Effector memory CD8-positive, alpha-beta T cell (primary cell): Measurements from ENCODE around the gene PCDHB14.
"Not testable (repeated sequence)": the region's sequence is repeated elsewhere in the genome, so short reads cannot be mapped to it uniquely, and the experiment has no call there.

Experiments used
- ATAC-seq: fragments of 150-1000 bp; cut with Tn5 transposase; replicated peaks from 2 replicates; pipeline ENCODE4 v1.10.0; 2021; ENCODE audit warnings: mild to moderate bottlenecking, moderate library complexity
- DNase-seq, 3 experiments: peaks; one replicate each; pipeline ENCODE4 v3.0.0; 2021
- H3K27ac Mint-ChIP-seq, 2 donors: one replicate each; pipeline ENCODE4 v1.8.0; 2022; ENCODE audit warnings: mild to moderate bottlenecking in 2 of 2, mixed read lengths in 2 of 2, moderate library complexity in 2 of 2
- H3K27me3 Mint-ChIP-seq, 2 donors: one replicate each; pipeline ENCODE4 v1.8.0; 2022; ENCODE audit warnings: mixed read lengths in 2 of 2
- H3K36me3 Mint-ChIP-seq: one replicate; pipeline ENCODE4 v1.8.0; 2022; ENCODE audit warnings: mild to moderate bottlenecking, moderate library complexity, mixed read lengths; ENCODE audit not compliant: insufficient read depth
- H3K4me1 Mint-ChIP-seq, 2 donors: one replicate each; pipeline ENCODE4 v1.8.0; 2022; ENCODE audit warnings: low read depth in 2 of 2, mixed read lengths in 2 of 2
- H3K4me3 Mint-ChIP-seq, 2 donors: one replicate each; pipeline ENCODE4 v1.8.0; 2022; ENCODE audit warnings: mild to moderate bottlenecking in 2 of 2, mixed read lengths in 2 of 2, moderate library complexity in 2 of 2
- H3K9me3 Mint-ChIP-seq, 2 donors: one replicate each; pipeline ENCODE4 v1.8.0; 2022; ENCODE audit warnings: mixed read lengths in 2 of 2
- total RNA-seq, 9 experiments: gene quantifications; one replicate each; lab custom pipeline; 2026; lab: John Stamatoyannopoulos, UW

Gene PCDHB14
- 0 to 0.33 (median 0.12) reads per million in 9 experiments for total RNA-seq

DNA sequence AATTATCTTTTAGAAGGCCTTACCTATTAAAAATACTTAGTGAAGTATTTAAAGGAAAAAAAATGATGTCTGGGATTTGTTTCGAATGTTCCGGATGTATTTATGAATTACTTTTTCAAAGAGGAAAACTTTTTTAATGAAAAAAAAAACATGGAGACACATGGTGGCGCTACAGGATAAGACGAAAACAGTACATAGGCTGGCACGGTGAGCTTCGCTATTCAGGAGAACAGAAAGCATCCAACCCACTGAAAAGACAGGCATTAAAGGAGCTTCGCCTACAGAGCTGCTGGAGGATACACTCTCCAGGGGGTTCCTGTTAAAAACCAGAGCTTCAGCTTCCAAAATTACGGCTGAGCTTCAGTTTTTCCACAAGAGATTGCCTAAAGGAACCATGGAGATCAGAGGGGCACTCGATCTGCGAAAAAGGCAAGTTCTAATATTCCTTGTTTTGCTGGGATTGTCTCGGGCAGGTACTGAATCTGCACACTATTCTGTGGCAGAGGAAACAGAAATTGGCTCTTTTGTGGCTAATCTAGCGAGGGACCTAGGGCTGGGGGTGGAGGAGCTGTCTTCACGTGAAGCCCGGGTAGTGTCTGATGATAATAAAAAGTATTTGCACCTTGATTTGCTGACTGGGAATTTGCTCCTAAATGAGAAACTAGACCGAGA, at the start of gene PCDHB14:
TSS of gene PCDHB14 (plus strand) at position 232 of the 672 bp plus-strand sequence. CDS start at position 395, 163 bp downstream.
- Mint-ChIP-seq H3K27ac (no peak within 1 kb of the TSS), H3K9me3 (no peaks in the 10 kb centered on the region), H3K4me3 (peak within 1 kb of the TSS; percentile 25 to 34), H3K36me3 (no peaks in the 10 kb centered on the region), H3K4me1 (no peaks in the 10 kb centered on the region), H3K27me3 (peaks cover 36 to 58% of the 10 kb centered on the region in 2 donors)
- no peak for DNase-seq
- ATAC-seq = no peak

DNA sequence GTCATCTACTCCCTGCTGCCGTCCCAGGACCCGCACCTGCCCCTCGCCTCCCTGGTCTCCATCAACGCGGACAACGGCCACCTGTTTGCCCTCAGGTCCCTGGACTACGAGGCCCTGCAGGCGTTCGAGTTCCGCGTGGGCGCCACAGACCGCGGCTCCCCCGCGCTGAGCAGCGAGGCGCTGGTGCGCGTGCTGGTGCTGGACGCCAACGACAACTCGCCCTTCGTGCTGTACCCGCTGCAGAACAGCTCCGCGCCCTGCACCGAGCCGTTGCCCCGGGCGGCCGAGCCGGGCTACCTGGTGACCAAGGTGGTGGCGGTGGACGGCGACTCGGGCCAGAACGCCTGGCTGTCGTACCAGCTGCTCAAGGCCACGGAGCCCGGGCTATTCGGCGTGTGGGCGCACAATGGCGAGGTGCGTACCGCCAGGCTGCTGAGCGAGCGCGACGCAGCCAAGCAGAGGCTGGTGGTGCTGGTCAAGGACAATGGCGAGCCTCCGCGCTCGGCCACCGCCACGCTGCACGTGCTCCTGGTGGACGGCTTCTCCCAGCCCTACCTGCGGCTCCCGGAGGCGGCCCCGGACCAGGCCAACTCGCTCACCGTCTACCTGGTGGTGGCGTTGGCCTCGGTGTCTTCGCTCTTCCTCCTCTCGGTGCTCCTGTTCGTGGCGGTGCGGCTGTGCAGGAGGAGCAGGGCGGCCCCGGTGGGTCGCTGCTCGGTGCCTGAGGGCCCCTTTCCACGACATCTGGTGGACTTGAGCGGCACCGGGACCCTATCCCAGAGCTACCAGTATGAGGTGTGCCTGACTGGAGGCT, 48.6 kb upstream of the PCDHB14 start:
- not testable (repeated sequence) for H3K36me3 Mint-ChIP-seq, H3K9me3 Mint-ChIP-seq, H3K4me1 Mint-ChIP-seq, H3K4me3 Mint-ChIP-seq, ATAC-seq, H3K27ac Mint-ChIP-seq, DNase-seq
- H3K27me3 Mint-ChIP-seq = peaks cover 10 to 23% of the 10 kb centered on the region in 2 donors

DNA sequence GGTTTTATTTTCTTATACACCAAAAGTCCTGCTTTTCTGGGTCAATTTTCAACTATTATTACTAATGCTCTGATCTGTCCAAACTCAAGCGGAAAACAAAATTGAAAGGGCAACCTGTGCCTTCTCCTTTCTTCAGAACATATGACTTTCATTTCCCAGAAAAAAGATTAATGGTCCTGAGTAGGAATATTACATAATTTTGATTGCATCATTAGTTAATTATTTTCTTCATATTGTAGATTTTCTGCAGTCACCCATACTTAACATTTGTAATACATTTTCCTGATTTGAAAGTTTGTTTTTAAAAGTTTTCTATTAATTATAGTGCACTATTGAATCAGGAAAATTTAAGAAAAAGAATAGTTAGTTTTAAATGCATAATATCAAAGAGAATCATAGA, 47.2 kb upstream of the PCDHB14 start:
- H3K4me3 Mint-ChIP-seq = no peak overlapping the region
- no peak for ATAC-seq
- H3K9me3 Mint-ChIP-seq = peaks cover 0 to 7% of the 10 kb centered on the region in 2 donors
- DNase-seq = no peak
- peaks cover 8% of the 10 kb centered on the region for H3K36me3 Mint-ChIP-seq
- H3K27ac Mint-ChIP-seq = no peak overlapping the region
- H3K27me3 Mint-ChIP-seq = peaks cover 10 to 13% of the 10 kb centered on the region in 2 donors
- H3K4me1 Mint-ChIP-seq = peaks cover 4 to 7% of the 10 kb centered on the region in 2 donors

DNA sequence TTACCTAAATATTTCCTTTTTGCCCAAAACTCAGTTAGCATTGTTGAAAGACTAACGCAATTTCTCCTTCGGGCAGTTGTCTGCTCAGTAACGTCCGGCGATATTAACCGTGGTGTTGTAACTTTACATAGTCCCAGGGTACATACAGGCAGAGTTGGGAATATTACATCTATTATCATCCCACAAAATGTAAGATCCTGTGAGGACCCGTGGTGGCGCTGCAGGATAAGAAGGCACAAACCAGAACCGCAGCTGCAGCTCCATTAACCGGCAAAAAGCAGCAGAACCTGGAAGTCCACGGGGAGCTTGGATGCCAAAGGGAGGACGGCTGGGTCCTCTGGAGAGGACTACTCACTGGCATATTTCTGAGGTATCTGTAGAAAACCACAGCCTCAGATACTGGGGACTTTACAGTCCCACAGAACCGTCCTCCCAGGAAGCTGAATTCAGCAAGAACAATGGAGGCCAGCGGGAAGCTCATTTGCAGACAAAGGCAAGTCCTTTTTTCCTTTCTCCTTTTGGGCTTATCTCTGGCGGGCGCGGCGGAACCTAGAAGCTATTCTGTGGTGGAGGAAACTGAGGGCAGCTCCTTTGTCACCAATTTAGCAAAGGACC, 45.5 kb upstream of the PCDHB14 start, which contains the start of gene PCDHB8:
TSS of gene PCDHB8 (plus strand) at position 214 of the 615 bp plus-strand sequence. CDS start at position 459, 245 bp downstream.
- not testable (repeated sequence) for H3K4me1 Mint-ChIP-seq, H3K27ac Mint-ChIP-seq, H3K36me3 Mint-ChIP-seq, DNase-seq, ATAC-seq, H3K9me3 Mint-ChIP-seq, H3K4me3 Mint-ChIP-seq
- H3K27me3 Mint-ChIP-seq = peaks cover 14 to 18% of the 10 kb centered on the region in 2 donors

DNA sequence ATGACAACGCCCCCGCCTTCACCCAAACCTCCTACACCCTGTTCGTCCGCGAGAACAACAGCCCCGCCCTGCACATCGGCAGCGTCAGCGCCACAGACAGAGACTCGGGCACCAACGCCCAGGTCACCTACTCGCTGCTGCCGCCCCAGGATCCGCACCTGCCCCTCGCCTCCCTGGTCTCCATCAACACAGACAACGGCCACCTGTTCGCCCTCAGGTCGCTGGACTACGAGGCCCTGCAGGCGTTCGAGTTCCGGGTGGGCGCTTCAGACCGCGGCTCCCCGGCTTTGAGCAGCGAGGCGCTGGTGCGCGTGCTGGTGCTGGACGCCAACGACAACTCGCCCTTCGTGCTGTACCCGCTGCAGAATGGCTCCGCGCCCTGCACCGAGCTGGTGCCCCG, 43.8 kb upstream of the PCDHB14 start:
- H3K27ac Mint-ChIP-seq, H3K9me3 Mint-ChIP-seq, ATAC-seq, H3K36me3 Mint-ChIP-seq, H3K4me1 Mint-ChIP-seq, DNase-seq, H3K4me3 Mint-ChIP-seq: not testable (repeated sequence)
- H3K27me3 Mint-ChIP-seq = peaks cover 22 to 29% of the 10 kb centered on the region in 2 donors

DNA sequence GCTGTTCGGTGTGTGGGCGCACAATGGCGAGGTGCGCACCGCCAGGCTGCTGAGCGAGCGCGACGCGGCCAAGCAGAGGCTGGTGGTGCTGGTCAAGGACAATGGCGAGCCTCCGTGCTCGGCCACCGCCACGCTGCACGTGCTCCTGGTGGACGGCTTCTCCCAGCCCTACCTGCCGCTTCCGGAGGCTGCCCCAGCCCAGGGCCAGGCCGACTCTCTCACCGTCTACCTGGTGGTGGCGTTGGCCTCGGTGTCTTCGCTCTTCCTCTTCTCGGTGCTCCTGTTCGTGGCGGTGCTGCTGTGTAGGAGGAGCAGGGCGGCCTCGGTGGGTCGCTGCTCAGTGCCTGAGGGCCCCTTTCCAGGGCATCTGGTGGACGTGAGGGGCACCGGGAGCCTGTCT, 43.3 kb upstream of the PCDHB14 start:
- not testable (repeated sequence) for DNase-seq, H3K9me3 Mint-ChIP-seq, H3K27ac Mint-ChIP-seq, H3K4me3 Mint-ChIP-seq, H3K4me1 Mint-ChIP-seq, H3K36me3 Mint-ChIP-seq, ATAC-seq
- H3K27me3 Mint-ChIP-seq = peaks cover 27 to 34% of the 10 kb centered on the region in 2 donors

DNA sequence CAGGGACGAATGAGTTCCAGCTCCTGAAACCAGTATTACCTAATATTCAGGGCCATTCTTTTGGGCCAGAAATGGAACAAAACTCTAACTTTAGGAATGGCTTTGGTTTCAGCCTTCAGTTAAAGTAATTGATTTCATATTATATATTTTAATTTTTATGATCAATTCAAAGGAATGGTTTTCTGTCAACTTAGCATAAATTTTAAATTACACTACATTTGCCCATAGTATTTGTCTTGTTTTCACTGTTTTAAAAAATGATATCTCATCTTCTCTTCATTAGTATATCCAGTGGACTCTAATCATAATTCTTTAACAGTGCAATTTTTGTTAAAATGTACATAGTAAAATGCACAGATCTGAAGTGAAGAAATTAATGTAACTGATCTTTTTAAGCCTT, 42.8 kb upstream of the PCDHB14 start:
- peaks cover 32 to 38% of the 10 kb centered on the region in 2 donors for H3K27me3 Mint-ChIP-seq
- H3K4me3 Mint-ChIP-seq = no peak overlapping the region
- H3K27ac Mint-ChIP-seq = no peak overlapping the region
- DNase-seq = no peak
- H3K36me3 Mint-ChIP-seq = no peaks in the 10 kb centered on the region
- H3K9me3 Mint-ChIP-seq = peaks cover 0 to 1% of the 10 kb centered on the region in 2 donors
- no peaks in the 10 kb centered on the region for H3K4me1 Mint-ChIP-seq
- no peak for ATAC-seq

DNA sequence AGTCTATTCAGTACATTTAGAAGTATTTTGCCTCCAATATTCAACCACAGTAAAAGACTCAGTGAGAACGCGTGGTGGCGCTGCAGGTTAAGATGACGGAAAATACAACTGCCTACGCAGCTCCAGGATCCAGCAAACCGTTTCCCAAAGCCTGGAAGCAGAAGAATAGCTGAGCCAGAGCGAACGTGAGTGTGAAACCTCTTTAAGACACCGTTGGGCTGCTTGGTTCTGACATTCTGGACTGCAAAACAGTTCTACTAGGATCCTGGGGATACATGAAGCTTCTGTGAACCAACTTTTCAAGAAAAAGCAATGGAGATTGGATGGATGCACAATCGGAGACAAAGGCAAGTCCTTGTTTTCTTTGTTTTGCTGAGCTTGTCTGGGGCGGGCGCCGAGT, 40.9 kb upstream of the PCDHB14 start, which contains the start of gene PCDHB16:
TSS of gene PCDHB16 (plus strand) at position 140 of the 400 bp plus-strand sequence. CDS start at position 313, 173 bp downstream.
- Mint-ChIP-seq H3K27me3 (peaks cover 32 to 53% of the 10 kb centered on the region in 2 donors), H3K36me3 (no peaks in the 10 kb centered on the region), H3K4me1 (peaks cover 5% of the 10 kb centered on the region in 2 donors), H3K4me3 (no peak within 1 kb of the TSS), H3K9me3 (peaks cover 0 to 1% of the 10 kb centered on the region in 2 donors), H3K27ac (no peak within 1 kb of the TSS)
- no peak for DNase-seq
- ATAC-seq = no peak

DNA sequence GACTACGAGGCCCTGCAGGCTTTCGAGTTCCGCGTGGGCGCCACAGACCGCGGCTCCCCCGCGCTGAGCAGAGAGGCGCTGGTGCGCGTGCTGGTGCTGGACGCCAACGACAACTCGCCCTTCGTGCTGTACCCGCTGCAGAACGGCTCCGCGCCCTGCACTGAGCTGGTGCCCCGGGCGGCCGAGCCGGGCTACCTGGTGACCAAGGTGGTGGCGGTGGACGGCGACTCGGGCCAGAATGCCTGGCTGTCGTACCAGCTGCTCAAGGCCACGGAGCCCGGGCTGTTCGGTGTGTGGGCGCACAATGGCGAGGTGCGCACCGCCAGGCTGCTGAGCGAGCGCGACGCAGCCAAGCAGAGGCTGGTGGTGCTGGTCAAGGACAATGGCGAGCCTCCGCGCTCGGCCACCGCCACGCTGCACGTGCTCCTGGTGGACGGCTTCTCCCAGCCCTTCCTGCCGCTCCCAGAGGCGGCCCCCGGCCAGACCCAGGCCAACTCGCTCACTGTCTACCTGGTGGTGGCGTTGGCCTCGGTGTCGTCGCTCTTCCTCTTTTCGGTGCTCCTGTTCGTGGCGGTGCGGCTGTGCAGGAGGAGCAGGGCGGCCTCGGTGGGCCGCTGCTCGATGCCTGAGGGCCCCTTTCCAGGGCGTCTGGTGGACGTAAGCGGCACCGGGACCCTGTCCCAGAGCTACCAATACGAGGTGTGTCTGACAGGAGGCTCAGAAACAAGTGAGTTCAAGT, 38.9 kb upstream of the PCDHB14 start:
- not testable (repeated sequence) for H3K27ac Mint-ChIP-seq, ATAC-seq, H3K4me3 Mint-ChIP-seq, H3K36me3 Mint-ChIP-seq, H3K4me1 Mint-ChIP-seq, DNase-seq, H3K9me3 Mint-ChIP-seq
- peaks cover 45 to 67% of the 10 kb centered on the region in 2 donors for H3K27me3 Mint-ChIP-seq

DNA sequence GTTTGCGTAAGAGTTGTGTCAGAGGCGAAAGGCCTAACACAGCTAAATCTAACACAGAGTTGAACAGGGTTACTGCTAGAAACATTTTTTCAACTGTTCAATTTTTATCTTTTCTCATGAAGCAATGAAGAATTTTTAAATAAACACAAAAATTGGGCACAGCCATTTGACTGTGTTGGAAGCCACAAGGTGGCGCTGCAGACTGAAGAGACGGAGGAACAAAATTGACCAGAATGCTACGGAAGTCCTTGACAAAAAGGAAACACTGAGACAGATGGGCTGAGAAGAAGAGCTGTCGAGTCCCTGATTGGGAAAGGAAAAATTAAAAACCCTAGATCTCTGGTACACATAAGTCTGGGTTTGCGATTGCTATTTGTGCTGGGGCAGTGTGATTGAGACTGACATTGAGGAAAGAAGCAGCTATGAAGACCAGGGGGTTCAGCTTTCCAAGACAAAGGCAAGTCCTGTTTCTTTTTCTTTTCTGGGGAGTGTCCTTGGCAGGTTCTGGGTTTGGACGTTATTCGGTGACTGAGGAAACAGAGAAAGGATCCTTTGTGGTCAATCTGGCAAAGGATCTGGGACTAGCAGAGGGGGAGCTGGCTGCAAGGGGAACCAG, 36.1 kb upstream of the PCDHB14 start, which contains the start of gene PCDHB9:
TSS of gene PCDHB9 (plus strand) at position 265 of the 616 bp plus-strand sequence. CDS start at position 423, 158 bp downstream.
- H3K4me1 Mint-ChIP-seq = peaks cover 8% of the 10 kb centered on the region in 2 donors
- DNase-seq (peak in 2 of 3 experiments; percentile 12 to 14), ATAC-seq (peak; percentile 42)
- H3K27me3 Mint-ChIP-seq = peaks cover 54 to 80% of the 10 kb centered on the region in 2 donors
- H3K36me3 Mint-ChIP-seq = no peaks in the 10 kb centered on the region
- no peak within 1 kb of the TSS for H3K27ac Mint-ChIP-seq
- peak within 1 kb of the TSS; percentile 46 to 60 for H3K4me3 Mint-ChIP-seq
- H3K9me3 Mint-ChIP-seq = peaks cover 0 to 1% of the 10 kb centered on the region in 2 donors

DNA sequence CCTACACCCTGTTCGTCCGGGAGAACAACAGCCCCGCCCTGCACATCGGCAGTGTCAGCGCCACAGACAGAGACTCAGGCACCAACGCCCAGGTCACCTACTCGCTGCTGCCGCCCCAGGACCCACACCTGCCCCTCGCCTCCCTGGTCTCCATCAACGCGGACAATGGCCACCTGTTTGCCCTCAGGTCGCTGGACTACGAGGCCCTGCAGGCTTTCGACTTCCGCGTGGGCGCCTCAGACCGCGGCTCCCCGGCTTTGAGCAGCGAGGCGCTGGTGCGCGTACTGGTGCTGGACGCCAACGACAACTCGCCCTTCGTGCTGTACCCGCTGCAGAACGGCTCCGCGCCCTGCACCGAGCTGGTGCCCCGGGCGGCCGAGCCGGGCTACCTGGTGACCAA, 34.5 kb upstream of the PCDHB14 start:
- not testable (repeated sequence) for DNase-seq, H3K4me3 Mint-ChIP-seq, H3K36me3 Mint-ChIP-seq, ATAC-seq, H3K27ac Mint-ChIP-seq, H3K9me3 Mint-ChIP-seq
- Mint-ChIP-seq H3K27me3 (peaks cover 48 to 77% of the 10 kb centered on the region in 2 donors), H3K4me1 (peaks cover 10 to 11% of the 10 kb centered on the region in 2 donors)

DNA sequence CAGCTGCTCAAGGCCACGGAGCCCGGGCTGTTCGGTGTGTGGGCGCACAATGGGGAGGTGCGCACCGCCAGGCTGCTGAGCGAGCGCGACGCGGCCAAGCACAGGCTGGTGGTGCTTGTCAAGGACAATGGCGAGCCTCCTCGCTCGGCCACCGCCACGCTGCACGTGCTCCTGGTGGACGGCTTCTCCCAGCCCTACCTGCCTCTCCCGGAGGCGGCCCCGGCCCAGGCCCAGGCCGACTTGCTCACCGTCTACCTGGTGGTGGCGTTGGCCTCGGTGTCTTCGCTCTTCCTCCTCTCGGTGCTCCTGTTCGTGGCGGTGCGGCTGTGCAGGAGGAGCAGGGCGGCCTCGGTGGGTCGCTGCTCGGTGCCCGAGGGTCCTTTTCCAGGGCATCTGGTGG, 34.0 kb upstream of the PCDHB14 start:
- DNase-seq, H3K4me3 Mint-ChIP-seq, H3K9me3 Mint-ChIP-seq, H3K27ac Mint-ChIP-seq, ATAC-seq, H3K36me3 Mint-ChIP-seq: not testable (repeated sequence)
- peaks cover 48 to 76% of the 10 kb centered on the region in 2 donors for H3K27me3 Mint-ChIP-seq
- H3K4me1 Mint-ChIP-seq = peaks cover 10 to 11% of the 10 kb centered on the region in 2 donors
